Measurements from ENCODE around the gene TEKTIP1.

Gene TEKTIP1

GRCh38 chr19:3586707-3587346 is 47.9 kb downstream of the TEKTIP1 start:
- no peak for DNase-seq

- no peak for DNase-seq
These were observed 50.5 kb downstream of the TEKTIP1 start for GRCh38 chr19:3589439-3589838.

- no peak for DNase-seq
These were observed 51.0 kb downstream of the TEKTIP1 start for GRCh38 chr19:3589949-3590348.

- no peak for DNase-seq
These were observed 52.2 kb downstream of the TEKTIP1 start for GRCh38 chr19:3590991-3591659.

GRCh38 chr19:3591876-3592613 is 53.1 kb downstream of the TEKTIP1 start:
- DNase-seq = no peak

- DNase-seq = no peak
These were observed 54.2 kb downstream of the TEKTIP1 start for GRCh38 chr19:3593156-3593555.
